ENCODE data around the gene MBNL1. TPM values are rescaled to one million over a fixed set of nuclear protein-coding genes. Genes with fewer than 3 reads are reported as not detected.

Gene MBNL1
- total RNA-seq, 4 donors from 2014 or later, result 190 to 279 (median 216) TPM

GRCh38 chr3:152454076-152454875 is 185.5 kb downstream of the MBNL1 start:
- H3K4me1 ChIP-seq, result peaks cover 4 to 6% of the 10 kb centered on the region in 2 donors
- no peak for DNase-seq
- WGBS, 2 donors, result 85 to 88% methylated on average over 6 of the region's 6 CpGs
- no peaks in the 10 kb centered on the region for H3K9me3 ChIP-seq
- intact Hi-C loops (cut with DNase I), result no loop called here
- no peak overlapping the region for H3K4me3 ChIP-seq (replicated peaks in 1 of 3)
- no peak overlapping the region for H3K27ac ChIP-seq
- no peaks in the 10 kb centered on the region for H3K27me3 ChIP-seq
- peaks cover 5 to 8% of the 10 kb centered on the region in 2 donors for H3K36me3 ChIP-seq
- TF ChIP-seq POLR2A (IDR thresholded peaks at IDR 0.05) (no peak), CTCF (IDR thresholded peaks at IDR 0.05) (no peak)

- no peak for TF ChIP-seq CTCF (IDR thresholded peaks at IDR 0.05)
- no peak for TF ChIP-seq POLR2A (IDR thresholded peaks at IDR 0.05)
- WGBS, 2 donors, result 99% methylated on average over 8 of the region's 8 CpGs
- no peak overlapping the region for H3K4me3 ChIP-seq (replicated peaks in 1 of 3)
- no peak overlapping the region for H3K27ac ChIP-seq
- H3K27me3 ChIP-seq, result no peaks in the 10 kb centered on the region
- no peak for DNase-seq
- H3K36me3 ChIP-seq, result peaks cover 5 to 14% of the 10 kb centered on the region in 2 donors
- intact Hi-C loops (cut with DNase I), result no loop called here
- no peaks in the 10 kb centered on the region for H3K9me3 ChIP-seq
- peaks cover 4 to 6% of the 10 kb centered on the region in 2 donors for H3K4me1 ChIP-seq
These were observed 187.3 kb downstream of the MBNL1 start for GRCh38 chr3:152455989-152456388.

GRCh38 chr3:152457500-152458375 is 189.0 kb downstream of the MBNL1 start:
- peaks cover 11 to 21% of the 10 kb centered on the region in 2 donors for H3K36me3 ChIP-seq
- H3K27me3 ChIP-seq, result no peaks in the 10 kb centered on the region
- intact Hi-C loops (cut with DNase I), result no loop called here
- no peak overlapping the region for H3K4me3 ChIP-seq (replicated peaks in 1 of 3)
- H3K27ac ChIP-seq, result no peak overlapping the region
- WGBS, 2 donors, result 92 to 95% methylated on average over 7 of the region's 7 CpGs
- no peak for DNase-seq
- H3K9me3 ChIP-seq, result no peaks in the 10 kb centered on the region
- TF ChIP-seq CTCF (IDR thresholded peaks at IDR 0.05) (no peak), POLR2A (IDR thresholded peaks at IDR 0.05) (no peak)
- no peaks in the 10 kb centered on the region for H3K4me1 ChIP-seq

GRCh38 chr3:152458376-152459117 is 189.8 kb downstream of the MBNL1 start:
- no peak overlapping the region for H3K4me3 ChIP-seq (replicated peaks in 1 of 3)
- intact Hi-C loops (cut with DNase I), result no loop called here
- no peaks in the 10 kb centered on the region for H3K4me1 ChIP-seq
- no peak overlapping the region for H3K27ac ChIP-seq
- no peak for DNase-seq
- TF ChIP-seq CTCF (IDR thresholded peaks at IDR 0.05) (no peak), POLR2A (IDR thresholded peaks at IDR 0.05) (no peak)
- WGBS, 2 donors, result 87% methylated on average over 5 of the region's 5 CpGs
- H3K36me3 ChIP-seq, result peaks cover 12 to 25% of the 10 kb centered on the region in 2 donors
- no peaks in the 10 kb centered on the region for H3K27me3 ChIP-seq
- no peaks in the 10 kb centered on the region for H3K9me3 ChIP-seq
